Measurements from ENCODE around the gene RASL10A. TPM values are rescaled to one million over a fixed set of nuclear protein-coding genes. Genes with fewer than 3 reads are reported as not detected.

RASL10A gene
- polyA plus RNA-seq, 12 donors = 1.2 to 2.5 (median 1.8) TPM; not detected in 2

DNA sequence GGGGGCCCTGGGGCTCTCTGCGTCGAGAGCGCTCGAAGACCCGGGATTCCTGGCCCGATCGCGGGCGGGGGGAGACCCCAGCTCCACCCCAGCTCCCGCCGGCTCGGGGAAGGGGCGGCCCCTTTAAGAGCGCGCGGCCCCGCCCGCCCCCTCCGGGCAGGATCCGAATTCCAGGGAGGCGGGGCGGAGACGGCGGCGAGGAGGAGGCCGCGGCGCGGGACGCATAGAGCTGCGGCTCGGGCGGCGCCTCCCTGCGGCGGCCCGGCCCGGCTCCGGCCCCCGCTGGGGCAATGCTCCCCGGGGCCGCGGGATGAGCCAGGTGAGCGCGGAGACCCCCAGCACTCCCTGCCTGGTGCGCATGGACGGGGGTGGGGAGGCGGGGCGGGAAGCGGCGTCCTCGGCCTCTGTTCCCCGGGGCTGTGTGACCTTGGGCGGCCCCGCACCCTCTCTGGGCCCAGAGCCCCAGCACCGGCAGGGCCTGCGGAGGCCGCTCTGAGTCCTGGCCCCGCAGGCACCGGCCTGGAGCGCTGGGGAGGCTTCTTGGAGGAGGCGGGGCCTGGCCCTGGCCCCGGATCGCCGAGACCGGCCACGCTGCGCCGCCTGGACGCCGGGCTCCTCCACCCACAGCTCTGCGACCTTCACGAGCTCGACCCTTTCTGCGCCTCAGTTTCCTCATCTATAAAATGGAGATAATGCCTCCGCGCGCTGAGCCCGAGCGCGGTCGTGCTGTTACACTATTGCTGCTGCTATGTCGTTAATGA is 8.5 kb downstream of the RASL10A start:
- peak; percentile 83 for DNase-seq

DNA sequence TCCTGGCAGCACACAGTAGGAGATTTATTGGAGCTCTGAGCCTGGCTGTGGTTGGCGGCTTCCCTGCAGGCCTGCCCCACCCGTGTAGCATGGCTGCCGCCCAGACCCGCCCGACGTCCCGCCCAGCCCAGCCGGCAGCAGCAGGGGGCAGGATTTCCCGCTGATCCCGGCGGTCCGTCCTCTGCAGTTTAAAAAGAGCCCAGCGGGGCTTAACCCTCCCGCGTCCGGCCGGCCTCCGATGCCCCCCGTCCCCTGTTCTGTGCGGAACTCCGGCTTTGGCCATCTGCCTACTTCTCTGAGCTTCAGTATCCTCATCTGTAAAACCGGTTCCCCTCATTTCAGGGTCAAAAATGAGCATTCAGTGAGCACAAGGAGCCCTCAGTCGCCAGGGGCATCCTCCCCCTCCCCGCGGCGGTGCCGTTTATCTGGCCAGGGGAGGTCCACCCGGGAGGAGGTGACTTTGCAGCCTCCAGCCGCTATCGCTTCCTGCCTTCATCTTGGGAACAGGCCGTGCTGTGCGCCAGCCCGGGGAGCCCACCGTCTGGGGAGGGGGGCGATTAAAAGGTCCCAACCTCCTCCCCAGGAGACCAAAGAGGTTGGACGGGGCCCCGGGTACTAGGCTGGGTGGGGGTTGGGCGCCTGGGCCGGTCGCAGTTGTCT is 9.2 kb downstream of the RASL10A start, which contains the start of gene GAS2L1:
Gene GAS2L1 (plus strand): TSS at position 476 of the 660 bp plus-strand sequence. CDS start 1,456 bp downstream, outside the sequence.
- peak; percentile 83 for DNase-seq

DNA sequence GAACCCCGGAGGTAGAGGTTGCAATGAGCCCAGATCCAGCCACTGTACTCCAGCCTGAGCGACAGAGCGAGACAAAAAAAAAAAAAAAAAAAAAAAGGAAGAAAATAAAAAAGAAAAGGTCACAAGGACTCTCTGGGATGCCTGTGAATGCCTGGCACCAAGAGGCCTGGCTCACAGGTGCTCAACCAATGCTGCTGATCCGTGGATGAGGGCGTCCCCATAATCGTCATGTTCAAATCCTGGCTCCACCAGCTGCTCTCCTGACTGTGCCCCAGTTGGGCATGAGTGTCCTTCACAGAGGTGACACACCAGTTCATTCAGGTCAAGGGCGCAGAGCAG is 9.7 kb downstream of the RASL10A start:
- DNase-seq = no peak

DNA sequence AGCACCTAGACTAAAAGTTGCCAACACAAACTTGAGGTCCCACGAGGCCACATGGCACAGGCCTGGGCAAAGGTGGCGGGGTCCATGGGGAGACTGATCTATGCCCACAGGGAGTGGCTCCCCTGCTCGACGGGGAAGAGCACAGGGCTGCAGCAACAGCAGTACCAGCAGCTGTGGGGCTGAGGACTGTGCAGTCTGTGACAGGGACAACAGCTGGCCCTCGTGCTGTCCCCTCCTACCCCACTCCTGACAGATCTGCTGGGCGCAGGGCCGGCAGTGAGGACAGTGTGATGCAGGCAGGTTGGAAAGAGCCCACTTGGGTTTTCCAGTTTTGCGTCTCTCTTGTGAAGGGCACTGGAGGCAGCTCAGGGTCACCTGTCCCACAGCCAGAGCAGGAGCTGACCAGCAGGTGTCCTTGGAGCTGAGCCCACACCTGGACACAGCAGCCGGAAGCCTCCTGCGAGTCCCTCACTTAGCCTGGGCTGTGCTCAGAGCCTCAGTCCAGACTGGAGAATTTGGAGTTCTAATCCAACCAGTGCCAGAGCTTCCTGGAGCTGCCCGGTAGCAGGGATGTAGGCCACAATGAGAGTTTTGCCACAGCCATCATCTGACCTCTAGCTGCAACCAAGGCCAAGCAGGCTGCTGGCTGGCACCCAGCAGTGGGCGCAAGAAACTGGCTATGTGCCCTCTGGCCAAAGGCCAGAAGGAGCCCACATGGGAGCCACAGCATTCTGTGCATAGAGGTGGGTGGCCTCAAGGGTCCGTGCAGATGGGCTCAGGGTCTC is 12.6 kb downstream of the RASL10A start:
- no peak for DNase-seq

DNA sequence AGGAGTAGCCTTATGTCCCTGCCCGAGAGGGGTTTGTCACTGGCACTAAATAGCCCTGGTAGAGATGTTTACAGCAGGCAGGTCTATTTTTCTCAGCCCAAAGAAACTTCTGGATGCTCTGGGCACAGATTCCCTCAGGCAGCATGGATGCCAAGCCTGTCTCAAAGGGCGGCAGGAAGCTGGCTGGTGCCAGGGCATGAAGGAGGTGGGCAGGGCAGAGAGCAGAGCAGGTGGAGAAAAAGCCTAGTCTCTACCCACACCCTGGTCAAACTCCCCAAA is 13.2 kb downstream of the RASL10A start:
- no peak for DNase-seq

DNA sequence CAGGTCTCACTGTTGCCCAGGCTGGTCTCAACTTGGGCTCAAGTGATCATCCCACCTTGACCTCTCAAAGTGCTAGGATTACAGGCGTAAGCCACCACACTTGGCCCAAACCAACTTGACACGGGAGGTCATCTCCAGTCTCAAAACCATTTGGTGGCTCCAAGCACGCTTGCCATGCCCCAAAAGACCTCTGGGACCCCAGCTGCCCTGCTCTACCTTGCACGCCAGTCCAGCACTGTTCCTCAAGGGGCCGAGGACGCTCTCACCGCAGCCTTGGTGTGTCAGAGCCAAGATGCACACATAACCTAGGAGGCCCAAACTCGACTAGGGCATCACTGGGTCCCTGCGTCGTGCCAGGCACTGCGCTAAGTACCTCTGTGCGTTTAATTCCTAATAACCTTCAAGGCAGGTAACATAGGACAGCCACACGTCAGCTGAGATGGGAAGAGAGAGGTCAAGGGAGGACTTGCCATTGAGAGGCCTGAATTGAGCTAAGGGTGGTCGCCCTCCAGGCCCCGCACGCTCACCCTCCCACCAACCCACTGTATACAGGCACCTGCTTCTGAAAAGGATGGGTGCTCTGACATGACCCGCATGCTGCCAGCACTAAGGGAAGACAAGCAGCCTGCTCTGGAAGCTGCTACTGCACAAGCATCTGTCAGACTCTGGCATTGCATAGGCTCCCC is 13.6 kb downstream of the RASL10A start:
- DNase-seq = no peak

DNA sequence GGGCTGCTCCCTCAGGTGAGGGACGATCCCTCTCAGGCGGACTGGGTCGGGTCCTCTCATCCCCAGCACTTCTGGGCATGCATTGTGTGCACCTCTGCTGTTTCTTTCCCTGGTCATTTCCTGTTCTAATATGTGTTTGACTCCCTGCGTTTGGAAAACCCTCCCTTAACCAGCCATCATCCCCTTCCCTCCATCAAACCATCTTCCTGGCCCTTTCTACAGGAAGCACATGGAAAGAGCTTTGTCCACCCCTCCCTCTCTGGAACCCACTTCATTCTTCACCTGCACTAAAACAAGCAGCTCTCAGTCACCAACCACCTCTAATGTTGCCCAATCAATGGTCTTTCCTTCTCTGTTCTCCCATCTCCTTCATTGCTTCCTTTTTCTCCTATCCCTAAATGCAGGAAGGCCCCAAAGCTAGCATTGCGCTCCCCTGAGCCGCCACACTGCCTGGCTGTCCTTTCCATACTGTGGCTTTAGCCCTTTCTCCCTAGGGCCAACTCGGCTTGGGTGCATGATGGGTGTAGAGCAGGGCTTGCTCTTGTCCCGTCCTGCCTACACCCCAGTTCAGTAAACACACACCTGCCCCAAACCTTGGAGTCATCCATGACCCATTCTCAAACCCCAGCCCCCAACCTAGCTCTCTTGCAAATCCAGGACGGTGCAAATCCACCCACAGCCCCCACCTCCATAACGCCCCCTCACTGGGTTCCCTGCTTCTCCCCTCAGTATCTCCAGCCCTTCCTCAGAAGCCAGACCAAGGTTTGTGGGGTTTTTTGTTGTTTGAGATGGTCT is 14.5 kb downstream of the RASL10A start:
- no peak for DNase-seq

DNA sequence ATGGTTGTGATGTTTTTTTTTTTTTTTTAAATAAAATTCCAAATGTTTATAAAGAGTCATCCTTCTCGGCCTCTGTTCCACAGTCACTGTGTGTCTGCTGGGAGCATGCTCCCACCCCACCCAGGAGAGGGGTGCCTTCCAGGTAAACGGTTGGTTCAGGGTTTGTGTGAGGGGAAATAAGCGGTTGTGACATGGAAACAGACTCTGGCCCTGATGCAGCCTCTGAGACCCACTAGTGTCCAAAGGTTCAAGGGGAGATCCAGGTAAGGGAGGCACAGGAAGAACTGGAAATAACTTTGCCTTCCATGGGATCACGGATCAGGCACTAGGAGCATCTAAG is 15.1 kb downstream of the RASL10A start:
- no peak for DNase-seq

DNA sequence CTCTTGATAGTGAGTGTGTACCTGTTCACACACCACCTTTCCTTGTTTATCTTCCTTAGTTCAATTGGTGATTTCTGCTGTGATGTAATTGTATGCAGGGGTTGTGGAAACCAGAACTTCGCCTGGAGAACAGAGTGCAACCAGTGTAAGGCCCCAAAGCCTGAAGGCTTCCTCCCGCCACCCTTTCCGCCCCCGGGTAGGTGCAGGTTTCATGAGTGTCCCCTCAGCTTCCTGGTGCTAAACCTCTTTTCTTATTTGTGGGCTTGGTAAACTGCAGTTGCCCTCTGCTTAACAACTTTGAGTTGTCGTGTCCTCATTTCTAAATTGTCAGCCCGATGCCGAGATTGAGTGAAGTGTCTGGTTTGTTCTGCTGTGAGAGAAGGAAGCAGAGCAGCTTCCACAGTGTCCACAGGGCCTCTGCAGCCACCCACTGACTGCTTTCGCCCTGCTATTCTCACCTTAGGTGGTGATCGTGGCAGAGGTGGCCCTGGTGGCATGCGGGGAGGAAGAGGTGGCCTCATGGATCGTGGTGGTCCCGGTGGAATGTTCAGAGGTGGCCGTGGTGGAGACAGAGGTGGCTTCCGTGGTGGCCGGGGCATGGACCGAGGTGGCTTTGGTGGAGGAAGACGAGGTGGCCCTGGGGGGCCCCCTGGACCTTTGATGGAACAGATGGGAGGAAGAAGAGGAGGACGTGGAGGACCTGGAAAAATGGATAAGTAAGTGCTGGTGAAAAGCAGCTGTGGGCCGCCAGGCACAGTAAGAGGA is 16.2 kb downstream of the RASL10A start:
- DNase-seq = no peak

DNA sequence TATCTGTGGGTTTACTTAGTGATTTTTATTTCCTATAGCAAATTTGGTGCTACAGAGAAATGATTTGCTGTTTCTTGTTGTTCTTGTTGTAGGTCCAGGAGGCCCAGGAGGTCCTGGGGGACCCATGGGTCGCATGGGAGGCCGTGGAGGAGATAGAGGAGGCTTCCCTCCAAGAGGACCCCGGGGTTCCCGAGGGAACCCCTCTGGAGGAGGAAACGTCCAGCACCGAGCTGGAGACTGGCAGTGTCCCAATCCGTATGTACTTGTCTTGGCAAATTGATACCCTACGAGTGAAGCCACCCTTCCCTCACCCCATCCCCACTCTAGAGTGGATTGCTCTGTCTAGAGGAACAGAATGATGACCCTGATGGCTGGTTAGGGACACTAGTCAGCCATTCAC is 16.9 kb downstream of the RASL10A start:
- DNase-seq = no peak

DNA sequence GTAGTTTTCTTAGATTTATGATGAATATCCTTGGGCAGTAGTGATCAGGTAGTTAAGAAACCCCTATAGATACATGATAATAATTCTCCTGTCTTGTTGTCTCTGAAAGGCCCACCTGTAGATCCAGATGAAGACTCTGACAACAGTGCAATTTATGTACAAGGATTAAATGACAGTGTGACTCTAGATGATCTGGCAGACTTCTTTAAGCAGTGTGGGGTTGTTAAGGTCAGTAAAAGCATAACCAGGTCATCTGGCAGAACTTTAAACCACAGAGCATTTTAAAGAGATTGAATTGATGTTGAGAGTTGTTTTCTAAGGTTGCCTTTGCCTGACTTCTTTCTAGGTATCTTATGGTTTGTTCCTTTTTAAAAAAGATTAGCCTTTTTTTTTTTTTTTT is 23.1 kb downstream of the RASL10A start:
- DNase-seq = no peak

DNA sequence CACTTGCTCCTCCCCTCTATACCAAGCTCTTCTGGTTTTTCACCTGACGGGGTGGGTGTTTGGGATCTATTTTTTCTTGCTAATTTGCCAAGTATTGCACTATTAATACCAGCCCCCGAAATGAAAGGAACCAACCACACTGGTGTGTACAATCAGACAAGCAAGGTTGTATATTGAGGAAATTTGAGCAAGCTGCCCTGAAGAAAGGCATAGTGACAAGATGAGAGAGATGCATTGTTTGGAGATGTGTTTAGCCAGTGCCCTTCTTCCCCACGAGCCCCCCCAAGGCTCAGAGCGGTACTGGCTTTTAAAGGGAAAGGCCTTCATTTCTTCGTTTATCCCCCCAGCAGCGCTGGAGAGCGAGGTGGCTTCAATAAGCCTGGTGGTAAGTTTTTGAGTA is 24.3 kb downstream of the RASL10A start:
- DNase-seq = no peak

DNA sequence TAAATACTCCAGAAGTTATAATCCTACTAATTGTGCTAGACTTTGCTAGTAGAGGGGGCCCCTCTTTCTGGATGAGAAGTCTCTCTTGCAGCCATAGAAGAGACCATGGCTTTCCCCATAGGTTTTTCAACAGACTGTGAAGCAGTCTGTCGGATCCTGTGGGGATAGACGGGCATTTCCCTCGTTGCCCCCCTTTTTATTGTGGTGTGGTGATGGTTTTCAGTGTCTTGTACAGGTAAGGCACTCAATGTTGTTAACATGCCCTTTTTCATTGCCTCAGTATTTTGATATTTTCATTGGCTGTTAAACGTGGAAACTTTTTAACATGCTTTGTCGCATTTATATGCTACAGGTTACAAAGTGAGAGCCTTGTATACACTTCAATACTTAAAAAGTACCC is 25.4 kb downstream of the RASL10A start:
- no peak for DNase-seq

DNA sequence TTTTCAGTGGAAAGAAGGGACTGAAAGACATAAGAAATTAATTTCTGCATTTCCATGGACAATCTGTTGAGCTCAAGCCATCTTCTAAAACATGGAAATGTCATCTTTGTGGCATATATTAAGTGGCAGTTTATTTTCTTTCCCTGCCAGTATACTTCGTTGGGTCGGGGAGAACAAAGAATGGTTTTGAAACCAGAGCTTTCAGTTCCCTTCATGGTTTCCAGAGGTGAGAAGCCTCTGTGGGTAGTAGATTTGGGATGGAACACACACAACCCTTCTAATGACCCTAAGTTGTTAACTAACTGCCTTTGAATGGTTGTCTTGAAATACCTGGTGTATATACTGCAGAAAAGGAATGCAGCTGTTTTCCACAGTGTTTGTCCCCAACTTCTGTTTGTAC is 26.7 kb downstream of the RASL10A start:
- no peak for DNase-seq

DNA sequence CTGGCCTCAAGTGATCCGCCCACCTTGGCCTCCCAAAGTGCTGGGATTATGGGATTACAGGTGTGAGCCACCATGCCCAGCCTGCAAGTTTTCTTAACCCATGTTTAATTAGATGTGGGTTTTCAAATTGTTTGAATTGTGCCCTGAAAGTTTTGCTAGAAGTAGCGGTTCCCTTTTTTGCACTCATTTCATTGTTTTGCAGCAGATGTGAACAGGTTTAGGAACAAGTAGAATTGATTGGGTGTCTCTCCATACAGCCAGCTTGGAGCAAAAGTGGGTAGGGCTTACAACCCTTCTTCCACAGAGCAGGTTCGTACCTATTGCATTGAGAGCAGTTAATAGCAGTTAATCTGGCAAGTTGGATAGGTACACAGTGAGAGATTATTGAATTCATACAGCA is 31.3 kb downstream of the RASL10A start:
- no peak for DNase-seq

DNA sequence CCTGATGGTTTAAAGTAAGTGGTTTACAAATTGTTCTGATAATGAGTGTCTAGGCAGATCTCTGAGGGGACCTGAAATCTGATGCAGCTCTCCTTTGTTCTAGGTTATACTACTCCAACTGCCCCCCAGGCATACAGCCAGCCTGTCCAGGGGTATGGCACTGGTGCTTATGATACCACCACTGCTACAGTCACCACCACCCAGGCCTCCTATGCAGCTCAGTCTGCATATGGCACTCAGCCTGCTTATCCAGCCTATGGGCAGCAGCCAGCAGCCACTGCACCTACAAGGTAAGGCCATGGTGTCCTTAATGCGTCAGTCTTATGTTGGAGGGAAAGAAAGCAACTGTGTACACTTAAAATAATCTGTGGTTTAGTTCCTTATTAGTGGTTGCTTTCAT is 37.6 kb downstream of the RASL10A start:
- DNase-seq = no peak

DNA sequence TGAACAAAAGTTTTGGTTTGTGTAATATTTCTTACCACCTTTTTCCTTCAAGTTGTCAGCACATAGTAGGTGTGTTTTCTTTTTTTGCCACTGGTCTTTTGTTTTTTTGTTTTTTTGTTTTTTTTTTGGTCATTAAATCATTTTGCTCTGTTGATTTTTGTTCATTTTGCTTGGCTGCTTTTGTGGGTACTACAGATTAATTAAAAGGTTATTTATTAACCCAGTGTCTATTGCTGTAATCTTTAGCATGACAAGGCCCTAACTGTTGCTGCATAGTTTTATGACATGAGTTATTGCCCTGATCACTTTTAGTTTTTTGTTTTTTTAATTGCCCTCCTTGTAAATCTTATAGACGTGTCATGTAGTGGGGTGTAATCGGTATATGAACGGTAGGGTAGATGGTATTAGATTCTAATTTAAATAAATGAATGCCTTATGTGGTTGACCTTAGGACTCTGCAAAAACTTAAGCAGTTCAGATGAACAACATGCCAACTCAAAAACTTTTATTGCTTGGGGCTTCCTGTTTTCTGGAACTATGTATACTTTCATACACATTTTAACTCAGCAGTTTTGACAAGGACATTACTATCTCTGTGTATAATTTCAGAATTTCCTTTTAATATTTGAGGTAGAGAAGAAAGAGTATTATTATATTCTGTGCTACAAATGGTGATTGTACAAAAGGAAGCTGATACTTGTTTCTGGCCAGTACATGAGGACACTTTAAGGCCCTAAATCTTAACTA is 39.5 kb downstream of the RASL10A start:
- DNase-seq = no peak

DNA sequence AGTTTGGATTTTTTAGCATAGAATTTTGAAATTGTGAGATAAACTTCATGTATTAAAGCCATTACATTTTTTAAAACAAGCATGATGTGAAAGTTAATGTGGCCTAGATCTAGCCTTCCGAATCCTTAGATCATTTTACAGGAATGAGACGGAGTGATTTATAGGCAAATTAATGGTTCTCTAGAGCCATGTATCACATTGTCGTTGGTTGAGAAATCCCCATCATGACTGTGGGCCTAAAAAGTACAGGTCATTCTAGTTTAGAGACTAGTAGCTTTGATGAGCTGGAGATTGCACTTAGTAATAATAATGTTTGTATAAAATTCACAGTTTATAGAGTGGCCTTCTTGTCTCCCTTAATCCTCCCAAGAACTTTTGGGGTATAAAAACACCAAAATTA is 40.3 kb downstream of the RASL10A start:
- DNase-seq = no peak

DNA sequence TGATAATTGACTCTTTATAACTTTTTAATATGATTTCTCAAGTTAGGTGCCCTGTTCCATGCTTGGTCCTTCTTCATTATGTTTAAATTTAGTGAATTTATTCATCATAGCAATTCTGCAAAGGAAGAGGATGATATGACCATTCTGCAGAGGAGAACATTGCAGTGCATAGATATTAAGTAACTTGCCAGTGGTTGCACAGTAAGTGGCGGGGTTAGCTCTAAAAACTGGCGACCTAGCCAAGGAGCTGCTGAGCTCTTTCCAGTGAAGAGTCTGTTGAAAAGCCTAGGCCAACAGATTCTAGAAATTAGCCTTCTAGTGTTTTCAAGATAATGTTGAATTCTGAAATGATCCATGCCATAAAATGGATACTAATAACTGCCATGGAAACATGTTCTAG is 42.9 kb downstream of the RASL10A start:
- DNase-seq = no peak
